SK-N-SH treated with all-trans-retinoic acid at 6 μM for 48 hours (cell line): ENCODE results near the gene BABAM2.
A peak's percentile ranks its signal among the peaks of the same experiment; 100 is the strongest.

ENCODE experiments used
- ATAC-seq: fragments of 200-7000 bp; cut with Tn5 transposase; 3 replicates; pipeline ENCODE4 v1.9.1; 2020; ENCODE audit warnings: mild to moderate bottlenecking, moderate library complexity
- BACH2 ChIP-seq: fragments of 250-450 bp; sonication (Bioruptor Pico); IDR thresholded peaks from 2 replicates; pipeline ENCODE4 v1.9.0; 2021; ENCODE audit warnings: mild to moderate bottlenecking, borderline replicate concordance
- CREB5 ChIP-seq: fragments of 250-450 bp; sonication (Bioruptor Pico); IDR thresholded peaks from 2 replicates; pipeline ENCODE4 v1.5.1; 2020; ENCODE audit warnings: low read depth, mild to moderate bottlenecking, moderate library complexity
- CSDC2 ChIP-seq: fragments of 250-450 bp; sonication (Bioruptor Pico); IDR thresholded peaks from 2 replicates; pipeline ENCODE4 v1.5.0; 2020; ENCODE audit warnings: mild to moderate bottlenecking, moderate library complexity
- CSRNP3 ChIP-seq: fragments of 250-450 bp; sonication (Bioruptor Pico); IDR thresholded peaks from 2 replicates; pipeline ENCODE4 v1.5.1; 2021; ENCODE audit warnings: mild to moderate bottlenecking, moderate library complexity
- ESRRG ChIP-seq: fragments of 250-450 bp; sonication (Bioruptor Pico); IDR thresholded peaks from 2 replicates; pipeline ENCODE4 v1.6.1; 2021; ENCODE audit warnings: mild to moderate bottlenecking
- GLIS3 ChIP-seq: fragments of 250-450 bp; sonication (Bioruptor Pico); IDR thresholded peaks from 2 replicates; pipeline ENCODE4 v1.5.0; 2020; ENCODE audit warnings: mild to moderate bottlenecking, moderate library complexity
- ISL1 ChIP-seq: fragments of 250-450 bp; sonication (Bioruptor Pico); IDR thresholded peaks from 2 replicates; pipeline ENCODE4 v2.1.2; 2022; ENCODE audit warnings: mild to moderate bottlenecking, moderate library complexity
- OSR1 ChIP-seq: fragments of 250-450 bp; sonication (Bioruptor Pico); IDR thresholded peaks from 2 replicates; pipeline ENCODE4 v1.8.0; 2022; ENCODE audit warnings: moderate library complexity, mild to moderate bottlenecking, inconsistent platforms
- PATZ1 ChIP-seq: fragments of 250-450 bp; sonication (Bioruptor Pico); IDR thresholded peaks from 2 replicates; pipeline ENCODE4 v1.8.0; 2020; ENCODE audit warnings: mild to moderate bottlenecking, moderate library complexity, borderline replicate concordance
- POU6F1 ChIP-seq: fragments of 250-450 bp; sonication (Bioruptor Pico); IDR thresholded peaks from 2 replicates; pipeline ENCODE4 v1.8.0; 2021; ENCODE audit warnings: low read depth, mild to moderate bottlenecking, moderate library complexity, borderline replicate concordance
- PPARA ChIP-seq: fragments of 250-450 bp; sonication (Bioruptor Pico); IDR thresholded peaks from 2 replicates; pipeline ENCODE4 v1.5.0; 2020; ENCODE audit warnings: mild to moderate bottlenecking, borderline replicate concordance
- RARB ChIP-seq: fragments of 250-450 bp; sonication (Bioruptor Pico); IDR thresholded peaks from 2 replicates; pipeline ENCODE4 v1.8.0; 2021; ENCODE audit warnings: mild to moderate bottlenecking, moderate library complexity
- SNAI2 ChIP-seq: fragments of 250-450 bp; sonication (Bioruptor Pico); IDR thresholded peaks from 2 replicates; pipeline ENCODE4 v1.5.0; 2020; ENCODE audit warnings: mild to moderate bottlenecking, moderate library complexity
- TCF4 ChIP-seq: fragments of 250-450 bp; sonication (Bioruptor Pico); IDR thresholded peaks from 2 replicates; pipeline ENCODE4 v1.8.0; 2021; ENCODE audit warnings: mild to moderate bottlenecking, moderate library complexity, borderline replicate concordance
- TSHZ2 ChIP-seq: fragments of 250-450 bp; sonication (Bioruptor Pico); IDR thresholded peaks from 2 replicates; pipeline ENCODE4 v1.5.0; 2020; ENCODE audit warnings: mild to moderate bottlenecking, moderate library complexity
- ZC3H10 ChIP-seq: fragments of 250-450 bp; sonication (Bioruptor Pico); IDR thresholded peaks from 2 replicates; pipeline ENCODE4 v1.5.1; 2021; ENCODE audit warnings: mild to moderate bottlenecking, moderate library complexity
- ZFP3 ChIP-seq: fragments of 250-450 bp; sonication (Bioruptor Pico); IDR thresholded peaks from 2 replicates; pipeline ENCODE4 v1.5.0; 2020; ENCODE audit warnings: mild to moderate bottlenecking, moderate library complexity
- ZFP30 ChIP-seq: fragments of 450-650 bp; formaldehyde crosslinking; IDR thresholded peaks from 2 replicates; pipeline ENCODE4 v1.5.0; 2022; ENCODE audit warnings: mild to moderate bottlenecking, moderate library complexity
- ZNF565 ChIP-seq: fragments of 450-650 bp; formaldehyde crosslinking; conservative IDR thresholded peaks from 2 replicates; pipeline ENCODE4 v1.5.0; 2020; ENCODE audit warnings: low read depth, mild to moderate bottlenecking, moderate library complexity
- ZNF8 ChIP-seq: fragments of 450-650 bp; formaldehyde crosslinking; IDR thresholded peaks from 2 replicates; pipeline ENCODE4 v1.5.0; 2020; ENCODE audit warnings: mild to moderate bottlenecking, moderate library complexity

Gene BABAM2

GRCh38 chr2:28217042-28217740 lies 326.7 kb downstream of the BABAM2 start:
- TF ChIP-seq OSR1: no peak
- TF ChIP-seq ESRRG (CRISPR knock-in tag): no peak
- no peak for TF ChIP-seq BACH2 (CRISPR knock-in tag)
- no peak for TF ChIP-seq PATZ1 (CRISPR knock-in tag)
- no peak for TF ChIP-seq ZFP3
- TF ChIP-seq ISL1 (CRISPR knock-in tag): no peak
- no peak for TF ChIP-seq PPARA (CRISPR knock-in tag)
- no peak for TF ChIP-seq RARB (CRISPR knock-in tag)
- TF ChIP-seq SNAI2 (CRISPR knock-in tag): no peak
- no peak for TF ChIP-seq GLIS3 (CRISPR knock-in tag)
- TF ChIP-seq CSRNP3 (CRISPR knock-in tag): no peak
- TF ChIP-seq ZNF8 (CRISPR knock-in tag): no peak
- no peak for TF ChIP-seq POU6F1 (CRISPR knock-in tag)
- TF ChIP-seq ZC3H10 (CRISPR knock-in tag): no peak
- no peak for TF ChIP-seq ZFP30 (CRISPR knock-in tag)
- no peak for TF ChIP-seq CREB5
- no peak; the same call in 2 of the 3 replicates for ATAC-seq

GRCh38 chr2:28219138-28219537 lies 328.6 kb downstream of the BABAM2 start:
- ATAC-seq: 0 out of 3 replicates have a peak, but pooled peaks have one; percentile 45
- no peak for TF ChIP-seq POU6F1 (CRISPR knock-in tag)

- ATAC-seq: no peak
- no peak for TF ChIP-seq TCF4 (CRISPR knock-in tag)
- no peak for TF ChIP-seq TSHZ2
- TF ChIP-seq CSRNP3 (CRISPR knock-in tag): no peak
- no peak for TF ChIP-seq ESRRG (CRISPR knock-in tag)
- TF ChIP-seq BACH2 (CRISPR knock-in tag): no peak
- no peak for TF ChIP-seq ZNF565
- TF ChIP-seq POU6F1 (CRISPR knock-in tag): no peak
- TF ChIP-seq ZFP3: no peak
- no peak for TF ChIP-seq ISL1 (CRISPR knock-in tag)
- no peak for TF ChIP-seq CSDC2 (CRISPR knock-in tag)
- no peak for TF ChIP-seq SNAI2 (CRISPR knock-in tag)
- no peak for TF ChIP-seq RARB (CRISPR knock-in tag)
Measured at GRCh38 chr2:28219758-28220368, 329.3 kb downstream of the BABAM2 start.
